HEK293 (cell line): ENCODE results near the gene GNAS-AS1.

Experiments
- CTCF ChIA-PET: fragments of 350-600 bp; formaldehyde crosslinking; extraction: SDS; loops from one replicate; lab custom pipeline; 2021; ENCODE audit warnings: antibody characterized with exemption; lab: Yijun Ruan, JAX
- POLR2A ChIA-PET: fragments of 300-600 bp; formaldehyde crosslinking; extraction: SDS; loops from one replicate; lab custom pipeline; 2020; ENCODE audit warnings: antibody characterized with exemption, inconsistent platforms; lab: Yijun Ruan, JAX
- H3K27ac ChIP-seq: fragments of 200-500 bp; sonication (Bioruptor generic); 2 replicates; pipeline ENCODE4 v1.5.1; 2014; ENCODE audit warnings: low read depth, low read length, control low read depth, inconsistent platforms; ENCODE audit errors: extremely low read depth
- H3K36me3 ChIP-seq, 2 experiments: fragments of 200-500 bp in 1 of 2; sonication (Bioruptor generic) in 1 of 2; 1 replicate in 1 of 2; 2 replicates in 1 of 2; pipeline ENCODE4 v1.5.1; 2014 to 2017; ENCODE audit warnings: inconsistent platforms in 2 of 2, low read length in 2 of 2; ENCODE audit not compliant: control insufficient read depth in 2 of 2, insufficient read depth in 1 of 2
- H3K4me1 ChIP-seq: fragments of 200-500 bp; sonication (Bioruptor generic); 2 replicates; pipeline ENCODE4 v1.5.1; 2014; ENCODE audit warnings: mild to moderate bottlenecking, low read length, inconsistent platforms; ENCODE audit not compliant: control insufficient read depth, insufficient read depth
- H3K4me3 ChIP-seq: 2 replicates; pipeline ENCODE4 v1.5.1; 2011; ENCODE audit warnings: low read depth, mild to moderate bottlenecking, control low read depth, low read length, moderate library complexity
- H3K9me3 ChIP-seq: fragments of 200-500 bp; sonication (Bioruptor generic); 2 replicates; pipeline ENCODE4 v1.5.1; 2014; ENCODE audit warnings: low read depth, low read length, inconsistent platforms; ENCODE audit not compliant: control insufficient read depth, insufficient read depth
- GLIS1 ChIP-seq: fragments of 450-650 bp; formaldehyde crosslinking; IDR thresholded peaks from 2 replicates; pipeline ENCODE4 v1.5.1; 2016; ENCODE audit warnings: missing biosample characterization, missing genetic modification characterization
- KLF8 ChIP-seq: fragments of 450-650 bp; formaldehyde crosslinking; IDR thresholded peaks from 2 replicates; pipeline ENCODE4 v1.5.1; 2016; ENCODE audit warnings: missing biosample characterization, missing genetic modification characterization
- OSR2 ChIP-seq: fragments of 450-650 bp; formaldehyde crosslinking; IDR thresholded peaks from 2 replicates; pipeline ENCODE4 v1.5.1; 2016; ENCODE audit warnings: missing biosample characterization, missing genetic modification characterization
- PRDM1 ChIP-seq: fragments of 450-650 bp; formaldehyde crosslinking; IDR thresholded peaks from 2 replicates; pipeline ENCODE4; 2016; ENCODE audit warnings: missing biosample characterization, missing genetic modification characterization
- REST ChIP-seq: fragments of 450-650 bp; formaldehyde crosslinking; IDR thresholded peaks from 2 replicates; pipeline ENCODE4 v1.5.1; 2016; ENCODE audit warnings: missing biosample characterization, missing genetic modification characterization
- ZIC2 ChIP-seq: fragments of 450-650 bp; formaldehyde crosslinking; IDR thresholded peaks from 2 replicates; pipeline ENCODE4 v1.5.1; 2016; ENCODE audit warnings: missing biosample characterization, missing genetic modification characterization
- ZNF10 ChIP-seq: fragments of 450-650 bp; formaldehyde crosslinking; IDR thresholded peaks from 2 replicates; pipeline ENCODE4 v1.5.1; 2017; ENCODE audit warnings: missing biosample characterization, missing genetic modification characterization
- ZNF138 ChIP-seq: fragments of 450-650 bp; formaldehyde crosslinking; IDR thresholded peaks from 2 replicates; pipeline ENCODE4 v1.5.1; 2016; ENCODE audit warnings: missing biosample characterization, missing genetic modification characterization, borderline replicate concordance
- ZNF19 ChIP-seq: fragments of 450-650 bp; formaldehyde crosslinking; IDR thresholded peaks from 2 replicates; pipeline ENCODE4; 2016; ENCODE audit warnings: missing biosample characterization, missing genetic modification characterization, low read depth
- ZNF211 ChIP-seq: fragments of 450-650 bp; formaldehyde crosslinking; IDR thresholded peaks from 2 replicates; pipeline ENCODE4 v1.5.1; 2016; ENCODE audit warnings: low read depth, missing biosample characterization, missing genetic modification characterization
- ZNF266 ChIP-seq: fragments of 450-650 bp; formaldehyde crosslinking; IDR thresholded peaks from 2 replicates; pipeline ENCODE4 v1.5.1; 2016; ENCODE audit warnings: missing biosample characterization, missing genetic modification characterization, low read depth
- ZNF274 ChIP-seq, 2 experiments: fragments of 200-500 bp in 1 of 2; fragments of 450-650 bp in 1 of 2; sonication (Bioruptor generic) in 1 of 2; formaldehyde crosslinking in 1 of 2; IDR thresholded peaks; 2 replicates each; pipeline versions ENCODE4 v1.5.1 to v1.6.1; 2014 to 2016; ENCODE audit warnings: borderline replicate concordance in 1 of 2, inconsistent platforms in 1 of 2, low read length in 1 of 2, missing biosample characterization in 1 of 2, missing genetic modification characterization in 1 of 2
- ZNF449 ChIP-seq: fragments of 450-650 bp; formaldehyde crosslinking; IDR thresholded peaks from 2 replicates; pipeline ENCODE4 v1.5.1; 2017; ENCODE audit warnings: missing biosample characterization, mild to moderate bottlenecking, missing genetic modification characterization, moderate library complexity
- ZNF529 ChIP-seq: fragments of 450-650 bp; formaldehyde crosslinking; IDR thresholded peaks from 2 replicates; pipeline ENCODE4 v1.5.1; 2017; ENCODE audit warnings: missing genetic modification characterization, missing biosample characterization; ENCODE audit not compliant: insufficient replicate concordance
- ZNF585B ChIP-seq: fragments of 450-650 bp; formaldehyde crosslinking; IDR thresholded peaks from 2 replicates; pipeline ENCODE4 v1.5.1; 2016; ENCODE audit warnings: missing biosample characterization, missing genetic modification characterization
- ZNF629 ChIP-seq: fragments of 450-650 bp; formaldehyde crosslinking; IDR thresholded peaks from 2 replicates; pipeline ENCODE4 v1.5.1; 2017; ENCODE audit warnings: missing biosample characterization, missing genetic modification characterization
- ZNF654 ChIP-seq: fragments of 450-650 bp; formaldehyde crosslinking; IDR thresholded peaks from 2 replicates; pipeline ENCODE4 v1.5.1; 2016; ENCODE audit warnings: low read depth, missing biosample characterization, missing genetic modification characterization
- ZNF664 ChIP-seq: fragments of 450-650 bp; formaldehyde crosslinking; IDR thresholded peaks from 2 replicates; pipeline ENCODE4 v1.5.1; 2016; ENCODE audit warnings: missing biosample characterization, missing genetic modification characterization
- ZNF677 ChIP-seq: fragments of 450-650 bp; IDR thresholded peaks from 2 replicates; pipeline ENCODE4 v1.5.0; 2018; ENCODE audit warnings: missing biosample characterization, mild to moderate bottlenecking, missing genetic modification characterization, moderate library complexity
- TF ChIP-seq, protein P1 (sequence below): fragments of 450-650 bp; formaldehyde crosslinking; IDR thresholded peaks from 2 replicates; pipeline ENCODE4 v1.5.1; 2016; ENCODE audit warnings: missing biosample characterization, missing genetic modification characterization, borderline replicate concordance

GNAS-AS1 gene

DNA sequence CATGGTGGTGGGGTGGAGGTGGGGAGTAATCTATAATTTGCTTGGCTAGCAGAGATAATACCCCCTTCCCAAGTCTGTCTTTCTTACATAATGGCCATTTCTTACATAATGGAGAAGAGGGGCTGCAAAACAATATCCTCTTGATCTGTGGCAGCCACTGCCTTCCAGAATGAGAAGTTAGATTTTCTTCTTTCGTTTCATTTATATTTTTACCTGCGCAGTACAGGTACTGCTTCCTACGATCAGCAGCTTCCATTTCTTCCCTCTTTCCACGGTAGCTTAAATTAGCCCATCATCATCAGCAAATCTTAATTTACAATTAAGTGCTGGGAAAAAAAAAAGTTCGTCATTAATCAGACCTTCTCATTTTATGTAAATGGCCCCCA, 32.0 kb upstream of the GNAS-AS1 start:
- ChIA-PET CTCF (interaction anchor here (0.7 kb wide), 1 partner anchor 613 kb away, joined by 3 read pairs; no protein-coding TSS in a partner anchor), POLR2A (interaction anchor here (0.7 kb wide), 1 partner anchor 96 kb away, joined by 3 read pairs; no protein-coding TSS in a partner anchor)
- H3K9me3 ChIP-seq, result no peaks in the 10 kb centered on the region
- no peak overlapping the region for H3K4me3 ChIP-seq
- no peaks in the 10 kb centered on the region for H3K4me1 ChIP-seq
- H3K27ac ChIP-seq, result no peak overlapping the region
- TF ChIP-seq, protein P1, sequence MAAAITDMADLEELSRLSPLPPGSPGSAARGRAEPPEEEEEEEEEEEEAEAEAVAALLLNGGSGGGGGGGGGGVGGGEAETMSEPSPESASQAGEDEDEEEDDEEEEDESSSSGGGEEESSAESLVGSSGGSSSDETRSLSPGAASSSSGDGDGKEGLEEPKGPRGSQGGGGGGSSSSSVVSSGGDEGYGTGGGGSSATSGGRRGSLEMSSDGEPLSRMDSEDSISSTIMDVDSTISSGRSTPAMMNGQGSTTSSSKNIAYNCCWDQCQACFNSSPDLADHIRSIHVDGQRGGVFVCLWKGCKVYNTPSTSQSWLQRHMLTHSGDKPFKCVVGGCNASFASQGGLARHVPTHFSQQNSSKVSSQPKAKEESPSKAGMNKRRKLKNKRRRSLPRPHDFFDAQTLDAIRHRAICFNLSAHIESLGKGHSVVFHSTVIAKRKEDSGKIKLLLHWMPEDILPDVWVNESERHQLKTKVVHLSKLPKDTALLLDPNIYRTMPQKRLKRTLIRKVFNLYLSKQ, result no peak
- TF ChIP-seq KLF8 (tag by site-specific recombination) (no peak), ZNF138 (tag by site-specific recombination) (no peak), ZNF266 (tag by site-specific recombination) (no peak)
- TF ChIP-seq, all 188 proteins: peak for 0
- H3K36me3 ChIP-seq, result no peaks in the 10 kb centered on the region

- no peak for TF ChIP-seq ZNF585B (tag by site-specific recombination)
- TF ChIP-seq ZNF10 (tag by site-specific recombination), result no peak
- 0 out of 2 replicates have a peak, but pooled peaks have one; percentile 16 for TF ChIP-seq PRDM1 (tag by site-specific recombination)
- TF ChIP-seq GLIS1, result peak; percentile 9; the same call in 1 of the 2 replicates
- TF ChIP-seq ZNF664 (tag by site-specific recombination), result no peak
- TF ChIP-seq ZNF654 (tag by site-specific recombination), result peak; percentile 10; the same call in 1 of the 2 replicates
- TF ChIP-seq ZNF19 (tag by site-specific recombination), result no peak
- TF ChIP-seq ZIC2, result peak; percentile 89
- TF ChIP-seq ZNF629, result 0 out of 2 replicates have a peak, but pooled peaks have one; percentile 20
- POLR2A ChIA-PET, result no interaction called here
- no peaks in the 10 kb centered on the region for H3K4me1 ChIP-seq
- CTCF ChIA-PET, result interaction anchor here (0.7 kb wide), 1 partner anchor 8 kb away, joined by 5 read pairs; no protein-coding TSS in a partner anchor
- H3K36me3 ChIP-seq, result no peaks in the 10 kb centered on the region
- H3K9me3 ChIP-seq, result no peaks in the 10 kb centered on the region
- no peak overlapping the region for H3K4me3 ChIP-seq
- H3K27ac ChIP-seq, result no peak overlapping the region
Measured at GRCh38 chr20:58880994-58881752, 30.5 kb upstream of the GNAS-AS1 start.

GRCh38 chr20:58880441-58880840, 29.7 kb upstream of the GNAS-AS1 start:
- ChIA-PET CTCF (interaction anchor here (0.7 to 1.5 kb wide), 3 partner anchors 9 to 615 kb away, joined by 4 to 8 read pairs (median 7); no protein-coding TSS in a partner anchor), POLR2A (no interaction called here)
- H3K36me3 ChIP-seq, result no peaks in the 10 kb centered on the region
- no peaks in the 10 kb centered on the region for H3K9me3 ChIP-seq
- H3K4me1 ChIP-seq, result no peaks in the 10 kb centered on the region
- no peak overlapping the region for H3K27ac ChIP-seq
- no peak overlapping the region for H3K4me3 ChIP-seq
- TF ChIP-seq ZNF211 (tag by site-specific recombination) (no peak), ZNF677 (tag by site-specific recombination) (peak; percentile 99)

DNA sequence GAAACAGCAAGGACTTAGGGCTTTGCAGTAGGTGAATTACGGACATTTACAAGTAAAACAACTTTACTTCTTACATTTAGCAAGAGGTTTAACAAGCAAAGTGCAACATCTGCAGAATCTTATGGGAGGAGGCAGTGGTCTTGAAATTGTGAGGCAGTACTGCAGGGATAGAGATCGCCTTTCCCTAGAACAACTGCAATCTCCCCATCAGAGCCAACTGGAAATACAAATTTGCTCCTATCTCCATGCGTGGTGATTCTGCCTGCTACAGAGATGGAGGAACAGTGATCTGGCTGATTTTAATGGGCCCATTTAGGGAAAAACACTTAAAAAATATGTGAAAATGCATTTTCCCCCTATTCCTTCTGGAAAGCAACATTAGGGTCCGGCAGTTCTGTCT, 27.7 kb upstream of the GNAS-AS1 start:
- ChIA-PET POLR2A (no interaction called here), CTCF (no interaction called here)
- Histone ChIP-seq H3K9me3 (no peaks in the 10 kb centered on the region), H3K4me3 (no peak overlapping the region), H3K36me3 (no peaks in the 10 kb centered on the region), H3K4me1 (no peaks in the 10 kb centered on the region), H3K27ac (no peak overlapping the region)
- TF ChIP-seq ZNF529 (no peak), REST (no peak), ZNF449 (tag by site-specific recombination) (no peak), ZNF274 (IDR thresholded peaks at IDR 0.05; ENCODE audit: low read length) (no peak), ZNF274 (tag by site-specific recombination; IDR thresholded peaks at IDR 0.05; ENCODE audit: borderline replicate concordance) (no peak), OSR2 (tag by site-specific recombination) (no peak)
